Rectal smooth muscle tissue (tissue), 1 donor: ENCODE data around the gene NUFIP2.
A peak's percentile ranks its signal among the peaks of the same experiment; 100 is the strongest.
"Not testable (repeated sequence)": the region's sequence is repeated elsewhere in the genome, so short reads cannot be mapped to it uniquely, and the experiment has no call there.

ENCODE experiments used
- H3K27ac ChIP-seq: one replicate; pipeline ENCODE4 v1.7.0; 2013; ENCODE audit warnings: low read depth, low read length, inconsistent platforms
- H3K27me3 ChIP-seq: one replicate; pipeline ENCODE4 v1.7.0; 2013; ENCODE audit warnings: low read length; ENCODE audit not compliant: control insufficient read depth, insufficient read depth
- H3K36me3 ChIP-seq: one replicate; pipeline ENCODE4 v1.7.0; 2013; ENCODE audit warnings: low read length; ENCODE audit not compliant: control insufficient read depth, insufficient read depth
- H3K4me1 ChIP-seq: one replicate; pipeline ENCODE4 v1.7.0; 2013; ENCODE audit warnings: low read length; ENCODE audit not compliant: control insufficient read depth, insufficient read depth
- H3K4me3 ChIP-seq: one replicate; pipeline ENCODE4 v1.7.0; 2013; ENCODE audit warnings: low read length
- H3K9ac ChIP-seq: one replicate; pipeline ENCODE4 v1.7.0; 2013; ENCODE audit warnings: low read length

Gene NUFIP2

GRCh38 chr17:29295420-29295819, 1.5 kb upstream of the NUFIP2 start:
- Histone ChIP-seq H3K27ac (peak overlapping the region; percentile 1), H3K4me3 (no peak overlapping the region), H3K4me1 (peaks cover 10% of the 10 kb centered on the region)

GRCh38 chr17:29294580-29294900, 592 bp upstream of the NUFIP2 start:
- Histone ChIP-seq H3K4me1 (peaks cover 13% of the 10 kb centered on the region), H3K36me3 (no peaks in the 10 kb centered on the region), H3K4me3 (peak overlapping the region; percentile 72), H3K27me3 (no peaks in the 10 kb centered on the region), H3K9ac (peak overlapping the region; percentile 80), H3K27ac (peak overlapping the region; percentile 97)

More at GRCh38 chr17:29295420-29295819, 1.5 kb upstream of the NUFIP2 start:
- H3K9ac ChIP-seq, result no peak overlapping the region
- no peaks in the 10 kb centered on the region for H3K36me3 ChIP-seq
- H3K27me3 ChIP-seq, result no peaks in the 10 kb centered on the region

GRCh38 chr17:29292992-29293889, 707 bp downstream of the NUFIP2 start:
- peak overlapping the region; percentile 99 for H3K4me3 ChIP-seq
- peak overlapping the region; percentile 97 for H3K27ac ChIP-seq
- H3K9ac ChIP-seq, result peak overlapping the region; percentile 99
- no peaks in the 10 kb centered on the region for H3K36me3 ChIP-seq
- H3K27me3 ChIP-seq, result no peaks in the 10 kb centered on the region
- peaks cover 13% of the 10 kb centered on the region for H3K4me1 ChIP-seq

- Histone ChIP-seq H3K36me3 (no peaks in the 10 kb centered on the region), H3K4me1 (peaks cover 13% of the 10 kb centered on the region), H3K4me3 (peak overlapping the region; percentile 99), H3K27me3 (no peaks in the 10 kb centered on the region), H3K9ac (peak overlapping the region; percentile 99), H3K27ac (peak overlapping the region; percentile 97)
Measured at GRCh38 chr17:29292071-29292991, 1.6 kb downstream of the NUFIP2 start.

DNA sequence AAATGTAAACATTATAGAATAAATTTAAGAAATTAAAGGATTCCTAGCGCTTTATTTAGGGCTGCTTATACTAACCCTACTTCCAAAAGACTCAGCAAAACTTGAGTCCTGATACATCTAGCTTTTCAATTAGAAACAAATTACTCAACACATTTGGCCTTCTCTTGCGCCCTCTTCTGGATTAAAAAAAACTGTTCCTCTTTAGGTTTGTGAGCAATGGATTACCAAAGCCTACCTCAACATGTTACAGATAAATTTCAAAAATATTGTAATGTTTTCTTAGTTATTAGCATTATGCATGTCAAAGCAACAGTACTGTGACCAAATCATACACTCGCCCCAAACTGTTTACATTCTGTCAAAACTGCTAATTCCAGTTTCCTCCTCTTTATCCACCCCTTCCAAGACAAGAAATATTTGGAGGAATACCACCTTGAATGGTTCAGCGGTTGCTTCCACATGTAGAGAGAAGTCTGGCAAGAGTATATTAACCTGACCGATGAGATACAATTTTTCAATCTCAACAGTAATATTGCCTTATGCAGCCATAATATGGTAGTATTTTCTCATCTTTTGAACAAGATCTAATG, 2.7 kb downstream of the NUFIP2 start:
- H3K4me3 ChIP-seq, result peak overlapping the region; percentile 81
- no peaks in the 10 kb centered on the region for H3K27me3 ChIP-seq
- no peak overlapping the region for H3K9ac ChIP-seq
- peaks cover 13% of the 10 kb centered on the region for H3K4me1 ChIP-seq
- H3K27ac ChIP-seq, result peak overlapping the region; percentile 97
- H3K36me3 ChIP-seq, result peaks cover 4% of the 10 kb centered on the region

DNA sequence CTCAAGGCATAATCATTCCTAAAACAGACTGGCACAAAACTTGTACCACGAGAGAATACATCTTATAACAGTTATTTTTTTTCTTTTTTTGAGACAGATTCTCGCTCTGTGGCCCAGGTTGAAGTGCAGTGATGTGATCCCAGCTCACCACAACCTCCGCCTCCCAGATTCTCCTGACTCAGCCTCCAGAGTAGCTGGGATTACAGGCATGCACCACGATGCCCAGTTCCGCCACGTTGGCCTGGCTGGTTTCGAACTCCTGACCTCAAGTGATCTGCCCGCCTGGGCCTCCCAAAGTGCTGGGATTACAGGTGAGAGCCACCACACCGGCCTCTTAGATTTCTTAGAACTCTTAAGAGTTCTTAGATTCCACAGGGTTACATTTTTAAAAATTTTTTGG, 4.1 kb downstream of the NUFIP2 start:
- peaks cover 13% of the 10 kb centered on the region for H3K4me1 ChIP-seq
- no peak overlapping the region for H3K4me3 ChIP-seq
- peaks cover 8% of the 10 kb centered on the region for H3K36me3 ChIP-seq
- no peak overlapping the region for H3K9ac ChIP-seq
- H3K27me3 ChIP-seq, result no peaks in the 10 kb centered on the region
- H3K27ac ChIP-seq, result no peak overlapping the region

GRCh38 chr17:29283961-29284360, 10.0 kb downstream of the NUFIP2 start:
- H3K27me3 ChIP-seq, result no peaks in the 10 kb centered on the region
- H3K36me3 ChIP-seq, result peaks cover 21% of the 10 kb centered on the region
- H3K4me3 ChIP-seq, result no peak overlapping the region
- no peak overlapping the region for H3K9ac ChIP-seq
- H3K27ac ChIP-seq, result no peak overlapping the region
- peaks cover 4% of the 10 kb centered on the region for H3K4me1 ChIP-seq

- Histone ChIP-seq H3K36me3 (peaks cover 23% of the 10 kb centered on the region), H3K4me3 (peak overlapping the region; percentile 7)
Measured at GRCh38 chr17:29283496-29283895, 10.5 kb downstream of the NUFIP2 start.

GRCh38 chr17:29279397-29280070, 14.4 kb downstream of the NUFIP2 start:
- Histone ChIP-seq H3K4me3 (no peak overlapping the region), H3K27ac (no peak overlapping the region), H3K36me3 (peaks cover 15% of the 10 kb centered on the region), H3K27me3 (no peaks in the 10 kb centered on the region), H3K9ac (no peak overlapping the region), H3K4me1 (peaks cover 4% of the 10 kb centered on the region)

More at GRCh38 chr17:29283496-29283895, 10.5 kb downstream of the NUFIP2 start:
- no peaks in the 10 kb centered on the region for H3K27me3 ChIP-seq
- H3K9ac ChIP-seq, result no peak overlapping the region
- H3K27ac ChIP-seq, result no peak overlapping the region
- peaks cover 4% of the 10 kb centered on the region for H3K4me1 ChIP-seq

GRCh38 chr17:29278692-29279091, 15.3 kb downstream of the NUFIP2 start:
- Histone ChIP-seq H3K4me1 (peaks cover 4% of the 10 kb centered on the region), H3K9ac (no peak overlapping the region), H3K27me3 (no peaks in the 10 kb centered on the region), H3K27ac (no peak overlapping the region), H3K4me3 (no peak overlapping the region), H3K36me3 (peaks cover 15% of the 10 kb centered on the region)

DNA sequence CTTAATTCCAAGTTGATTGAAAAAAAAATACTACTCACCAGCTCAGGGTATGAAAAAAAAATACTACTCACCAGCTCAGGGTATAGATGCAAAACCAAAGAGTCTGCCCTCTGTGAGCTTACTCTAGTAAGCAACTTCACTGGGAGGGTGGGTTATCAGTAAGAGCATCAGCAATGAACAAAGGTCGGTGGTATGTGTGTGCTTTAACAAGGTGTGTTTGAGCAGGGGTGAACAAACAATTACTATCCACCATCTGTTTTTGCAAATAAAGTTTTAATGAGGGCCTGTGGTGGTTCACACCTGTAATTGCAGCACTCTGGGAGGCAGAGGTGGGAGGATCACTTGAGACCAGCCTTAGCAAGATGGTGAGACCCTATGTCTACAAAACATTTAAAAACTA, 20.0 kb downstream of the NUFIP2 start:
- Histone ChIP-seq H3K36me3 (peaks cover 2% of the 10 kb centered on the region), H3K27ac (no peak overlapping the region), H3K9ac (no peak overlapping the region), H3K27me3 (no peaks in the 10 kb centered on the region), H3K4me3 (no peak overlapping the region), H3K4me1 (no peaks in the 10 kb centered on the region)

- H3K9ac ChIP-seq, H3K4me1 ChIP-seq, H3K27me3 ChIP-seq, H3K27ac ChIP-seq, H3K4me3 ChIP-seq, H3K36me3 ChIP-seq: not testable (repeated sequence)
Measured at GRCh38 chr17:29271980-29272379, 22.0 kb downstream of the NUFIP2 start.
